GM23338 (cell line): ENCODE results near the gene PTGIS. TPM values are rescaled to one million over a fixed set of nuclear protein-coding genes. Genes with fewer than 3 reads are reported as not detected.

ENCODE experiments used
- ATAC-seq: fragments of 200-7000 bp; cut with Tn5 transposase; 3 replicates; pipeline ENCODE4 v1.9.1; 2020
- DNase-seq: peaks from one replicate; pipeline ENCODE4 v3.0.0-alpha.2; 2015; ENCODE audit warnings: low spot score
- H2AFZ ChIP-seq: fragments of 200-600 bp; sonication (generic); 2 replicates; pipeline ENCODE4 v1.8.0; 2016; ENCODE audit warnings: antibody characterized with exemption, mild to moderate bottlenecking, moderate library complexity
- H3F3A ChIP-seq: fragments of 200-600 bp; sonication (generic); replicated peaks from 2 replicates; pipeline ENCODE4 v1.8.0; 2017; ENCODE audit warnings: antibody characterized with exemption, mixed run types, low read depth
- H3K27ac ChIP-seq: fragments of 200-600 bp; sonication (generic); 2 replicates; pipeline ENCODE4 v1.6.1; 2016; ENCODE audit warnings: low read depth
- H3K27me3 ChIP-seq: fragments of 200-600 bp; sonication (generic); 2 replicates; pipeline ENCODE4 v1.8.0; 2016; ENCODE audit warnings: mild to moderate bottlenecking, mixed run types, moderate library complexity; ENCODE audit not compliant: insufficient read depth
- H3K36me3 ChIP-seq: fragments of 200-600 bp; sonication (generic); 2 replicates; pipeline ENCODE4 v1.8.0; 2016; ENCODE audit warnings: mild to moderate bottlenecking; ENCODE audit not compliant: insufficient read depth
- H3K4me1 ChIP-seq: fragments of 200-600 bp; sonication (generic); 2 replicates; pipeline ENCODE4 v1.8.0; 2016; ENCODE audit warnings: mild to moderate bottlenecking, moderate library complexity; ENCODE audit not compliant: insufficient read depth
- H3K4me2 ChIP-seq: fragments of 200-600 bp; sonication (generic); 2 replicates; pipeline ENCODE4 v1.7.1; 2017; ENCODE audit warnings: mixed run types
- H3K4me3 ChIP-seq: fragments of 200-600 bp; sonication (generic); 2 replicates; pipeline ENCODE4 v1.6.1; 2016; ENCODE audit warnings: mixed run types
- H3K79me2 ChIP-seq: fragments of 200-600 bp; sonication (generic); replicated peaks from 2 replicates; pipeline ENCODE4 v1.8.0; 2017; ENCODE audit warnings: mild to moderate bottlenecking; ENCODE audit not compliant: insufficient read depth
- H3K9me2 ChIP-seq: fragments of 200-600 bp; sonication (generic); 2 replicates; pipeline ENCODE4 v1.8.0; 2017; ENCODE audit not compliant: insufficient read depth
- H4K20me1 ChIP-seq: fragments of 200-600 bp; sonication (generic); replicated peaks from 2 replicates; pipeline ENCODE4 v1.8.0; 2017; ENCODE audit warnings: mild to moderate bottlenecking; ENCODE audit not compliant: insufficient read depth
- H3K27ac Mint-ChIP-seq: 2 replicates; pipeline ENCODE4 v1.8.0; 2020; ENCODE audit warnings: inconsistent platforms, mild to moderate bottlenecking, moderate library complexity, mixed read lengths
- H3K27me3 Mint-ChIP-seq: 3 replicates; pipeline ENCODE4 v1.8.0; 2022; ENCODE audit warnings: low read depth, mild to moderate bottlenecking, moderate library complexity, mixed read lengths, inconsistent platforms; ENCODE audit not compliant: insufficient read depth, poor library complexity
- H3K36me3 Mint-ChIP-seq: 3 replicates; pipeline ENCODE4 v1.8.0; 2021; ENCODE audit warnings: low read depth, mild to moderate bottlenecking, inconsistent platforms, moderate library complexity, mixed read lengths
- H3K4me1 Mint-ChIP-seq: 3 replicates; pipeline ENCODE4 v1.8.0; 2020; ENCODE audit warnings: mild to moderate bottlenecking, inconsistent platforms, mixed read lengths
- H3K4me3 Mint-ChIP-seq: 3 replicates; pipeline ENCODE4 v1.8.0; 2021; ENCODE audit warnings: moderate library complexity, mild to moderate bottlenecking, inconsistent platforms, mixed read lengths
- H3K9me3 Mint-ChIP-seq: 3 replicates; pipeline ENCODE4 v1.8.0; 2020; ENCODE audit warnings: moderate library complexity, mild to moderate bottlenecking, inconsistent platforms, mixed read lengths
- CREB1 ChIP-seq: fragments of 250-450 bp; sonication (Bioruptor Pico); IDR thresholded peaks from 2 replicates; pipeline ENCODE4 v1.5.0; 2020; ENCODE audit warnings: low read depth, mild to moderate bottlenecking, moderate library complexity
- CTCF ChIP-seq, 2 experiments: fragments of 200-600 bp in 1 of 2; sonication (generic) in 1 of 2; conservative IDR thresholded peaks; 2 replicates each; pipeline versions ENCODE4 v1.5.1 to v1.6.1; 2016 to 2017; ENCODE audit warnings: antibody characterized with exemption in 2 of 2, low read depth in 2 of 2, mild to moderate bottlenecking in 2 of 2, moderate library complexity in 1 of 2
- STAT1 ChIP-seq: IDR thresholded peaks from one replicate; pipeline ENCODE4 v1.6.1; 2016; ENCODE audit warnings: antibody characterized with exemption; ENCODE audit not compliant: unreplicated experiment
- ZNF462 ChIP-seq: fragments of 250-450 bp; sonication (Bioruptor Pico); IDR thresholded peaks from 2 replicates; pipeline ENCODE4 v1.5.0; 2020; ENCODE audit warnings: mild to moderate bottlenecking, moderate library complexity
- polyA plus RNA-seq: library from polyadenylated mRNA; unstranded; fragments of >200 nt; fragmentation: Nextera tagmentation; extraction: Ambion mirVana; gene quantifications from 2 replicates; pipeline ENCODE4 v1.2.1, GENCODE V29; 2016
- total RNA-seq: library from RNA; depleted of rRNA; stranded (reverse); fragments of >200 nt; shearing (Covaris generic); gene quantifications from 2 replicates; pipeline ENCODE4 v1.2.3, GENCODE V29; 2014

Gene PTGIS
- total and polyA plus RNA-seq, 2 experiments from 2014 or later = 6.6 to 28.7 TPM

GRCh38 chr20:49508435-49509199, 59.3 kb downstream of the PTGIS start:
- Histone ChIP-seq H2AFZ (no peak overlapping the region), H3K27ac (no peak overlapping the region), H3K27me3 (no peaks in the 10 kb centered on the region), H3K4me1 (peaks cover 4% of the 10 kb centered on the region), H4K20me1 (no peaks in the 10 kb centered on the region), H3K36me3 (no peaks in the 10 kb centered on the region), H3F3A (no peaks in the 10 kb centered on the region; the same call in 1 of the 2 replicates), H3K4me3 (no peak overlapping the region), H3K4me2 (no peak overlapping the region), H3K9me2 (0 out of 2 replicates have a peak, but pooled peaks cover 6% of the 10 kb centered on the region), H3K79me2 (no peaks in the 10 kb centered on the region)
- H3K9me3 Mint-ChIP-seq = no peaks in the 10 kb centered on the region
- H3K4me1 Mint-ChIP-seq = peaks cover 5% of the 10 kb centered on the region
- H3K36me3 Mint-ChIP-seq = peaks cover 3% of the 10 kb centered on the region
- no peaks in the 10 kb centered on the region for H3K27me3 Mint-ChIP-seq
- ATAC-seq (peak; percentile 61), DNase-seq (peak; percentile 77)
- H3K27ac Mint-ChIP-seq = peak overlapping the region; percentile 91
- no peak for TF ChIP-seq STAT1
- TF ChIP-seq CTCF (conservative IDR thresholded peaks at IDR 0.05; ENCODE audit: low read depth in 2 of 2) = peak; percentile 64 to 66
- TF ChIP-seq ZNF462 (CRISPR knock-in tag) = no peak
- peak; percentile 45; the same call in 1 of the 2 replicates for TF ChIP-seq CREB1 (CRISPR knock-in tag)
- H3K4me3 Mint-ChIP-seq = no peak overlapping the region
